Activated naive CD4-positive, alpha-beta T cell treated with Interleukin-2 at 50 U/mL for 16 hours (primary cell): ENCODE results near the gene MAST4.

Experiments
- DNase-seq: peaks from one replicate; pipeline ENCODE4 v3.0.0-alpha.2; 2020

The MAST4 gene

DNA sequence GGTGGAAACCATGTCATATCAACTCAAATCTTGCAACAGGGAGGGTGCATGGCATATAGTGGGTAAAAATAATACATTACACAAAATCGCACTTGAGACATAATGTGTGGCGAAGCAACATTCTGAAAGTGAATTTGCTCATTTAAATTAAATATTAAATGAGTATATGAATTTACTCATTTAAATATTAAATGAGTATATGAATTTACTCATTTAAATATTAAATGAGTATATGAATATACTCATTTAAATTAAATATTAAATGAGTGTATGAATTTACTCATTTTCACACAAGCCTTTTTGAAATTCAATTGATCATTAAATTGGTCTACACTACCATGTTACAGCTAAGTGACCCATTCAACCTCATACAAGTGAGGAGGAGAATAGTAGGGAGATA, 10.5 kb downstream of the MAST4 start:
- DNase-seq = no peak

DNA sequence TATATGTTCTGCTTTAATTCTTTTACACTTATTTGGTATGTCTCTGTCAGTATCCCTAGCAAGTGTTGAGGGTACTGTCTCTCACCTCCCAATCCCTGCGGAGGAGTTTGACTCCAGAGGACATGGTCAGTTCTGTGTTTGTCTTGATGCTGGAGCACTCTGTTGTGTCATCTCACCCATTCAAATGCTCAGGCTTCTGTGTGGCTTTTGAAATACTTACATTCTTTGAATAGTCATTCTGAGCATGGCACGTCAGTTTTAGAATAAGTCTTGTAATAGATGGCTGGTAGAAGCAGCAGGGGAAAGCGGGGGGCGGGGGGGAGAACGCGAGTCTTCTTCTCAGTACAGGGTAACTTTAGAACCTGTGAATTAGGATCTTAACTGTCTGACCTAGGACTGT, 12.3 kb downstream of the MAST4 start:
- no peak for DNase-seq

DNA sequence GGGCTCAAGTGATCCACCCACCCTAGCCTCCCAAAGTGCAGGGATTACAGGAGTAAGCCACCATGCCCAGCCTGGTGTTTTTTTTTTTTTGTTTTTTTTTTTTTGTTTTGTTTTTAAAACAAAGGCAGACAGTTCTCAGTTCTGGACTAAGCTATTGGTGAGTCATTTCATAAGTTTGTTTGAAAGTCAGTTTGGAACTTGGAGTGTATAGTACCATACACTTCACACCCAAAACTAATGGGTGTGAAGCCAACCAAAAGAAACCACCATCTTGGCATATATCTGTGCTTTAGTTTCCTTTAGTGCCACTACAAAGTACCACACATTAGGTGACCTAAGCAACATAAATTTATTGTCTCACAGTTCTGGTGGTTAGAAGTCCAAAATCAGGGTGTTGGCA, 13.4 kb downstream of the MAST4 start:
- DNase-seq = no peak

DNA sequence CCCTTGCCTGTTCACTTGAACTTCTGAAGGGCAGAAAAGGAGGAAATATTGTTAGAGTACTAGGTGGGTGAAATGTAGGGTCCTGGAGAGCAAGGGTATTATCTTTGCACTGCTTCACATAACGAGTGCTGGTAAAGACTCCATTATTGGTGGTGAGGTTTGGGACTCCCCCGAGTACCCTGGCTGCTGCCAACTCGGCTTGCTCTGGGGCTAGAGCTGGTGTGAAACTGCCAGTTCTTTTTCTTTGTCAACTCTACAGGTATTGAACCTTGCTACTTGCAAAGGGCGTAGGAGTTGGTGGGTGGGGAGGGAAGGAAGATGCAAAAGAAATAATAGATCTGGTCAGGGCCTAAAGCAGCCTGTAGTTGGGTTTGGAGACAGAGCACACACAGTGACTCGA, 16.0 kb downstream of the MAST4 start:
- no peak for DNase-seq

DNA sequence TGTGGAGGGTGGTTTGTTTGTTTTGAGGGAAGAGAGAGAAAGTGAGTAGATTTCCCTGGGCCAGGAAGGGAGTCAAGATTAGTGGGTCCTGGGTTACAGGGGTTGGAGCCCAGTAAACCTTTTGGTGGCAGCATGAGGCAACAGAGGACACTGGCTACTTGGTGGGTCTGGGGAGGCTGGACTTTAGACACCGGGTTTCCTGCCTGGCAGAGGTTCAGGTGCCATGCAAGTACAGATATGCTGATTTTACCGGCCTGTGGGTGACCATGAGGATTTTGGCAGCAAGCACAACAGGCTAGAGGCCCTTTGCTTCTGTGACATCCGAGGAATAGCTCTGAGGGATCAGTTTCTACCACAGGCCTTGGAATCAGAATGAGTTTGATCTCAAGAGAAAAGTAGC, 18.9 kb downstream of the MAST4 start:
- no peak for DNase-seq

DNA sequence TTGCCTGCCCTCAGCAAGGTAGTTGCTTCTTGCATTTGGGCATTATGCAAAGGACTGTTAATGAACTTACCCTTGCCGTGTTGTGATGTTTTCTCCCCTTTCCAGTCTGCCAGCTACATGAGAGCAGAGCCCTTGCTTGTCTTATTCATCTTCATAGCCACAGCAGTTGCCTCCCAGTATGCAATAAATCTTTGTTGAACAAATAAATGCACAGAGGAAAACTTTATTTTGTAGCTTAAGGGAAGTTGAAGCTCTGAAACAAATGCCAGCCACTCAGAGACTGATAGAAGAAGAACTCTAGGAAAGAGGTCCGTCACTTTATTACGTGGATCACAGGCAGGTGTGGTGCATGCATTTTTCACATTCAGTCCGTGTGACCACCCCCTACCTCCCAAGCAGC, 19.7 kb downstream of the MAST4 start:
- no peak for DNase-seq

DNA sequence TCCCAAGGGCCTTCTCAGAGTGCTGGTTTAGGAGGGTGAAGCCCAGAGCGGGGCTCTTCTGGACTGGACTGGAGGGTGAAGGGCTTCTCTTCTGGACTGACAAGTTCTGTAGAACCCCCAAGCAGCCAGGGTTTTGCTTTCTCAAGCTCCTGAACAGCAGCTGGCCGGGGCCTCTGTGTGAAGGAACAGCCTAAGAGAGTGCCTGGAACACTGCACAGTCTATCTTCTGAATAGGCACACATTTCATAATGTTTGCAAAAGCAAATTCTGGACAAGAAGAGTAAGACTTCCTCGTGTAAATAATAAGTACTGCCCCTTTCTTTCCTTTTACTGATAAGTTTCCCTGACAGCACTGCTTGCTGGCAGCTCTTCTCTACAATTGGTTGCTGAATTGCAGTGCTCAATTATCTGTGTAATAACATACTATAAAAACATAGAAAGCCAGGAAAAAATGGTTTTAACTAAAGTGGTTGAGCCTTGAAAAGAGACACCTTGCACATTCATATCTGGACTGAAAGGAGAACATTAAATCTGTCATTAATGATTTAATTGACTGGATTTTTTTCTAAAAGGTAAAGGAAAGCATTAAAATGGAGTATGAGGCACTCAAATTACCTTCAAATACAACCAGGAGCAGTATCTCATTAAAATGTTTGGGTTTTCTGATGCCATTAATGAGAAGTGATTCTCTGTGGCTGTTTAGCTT, 20.5 kb downstream of the MAST4 start:
- DNase-seq = no peak

DNA sequence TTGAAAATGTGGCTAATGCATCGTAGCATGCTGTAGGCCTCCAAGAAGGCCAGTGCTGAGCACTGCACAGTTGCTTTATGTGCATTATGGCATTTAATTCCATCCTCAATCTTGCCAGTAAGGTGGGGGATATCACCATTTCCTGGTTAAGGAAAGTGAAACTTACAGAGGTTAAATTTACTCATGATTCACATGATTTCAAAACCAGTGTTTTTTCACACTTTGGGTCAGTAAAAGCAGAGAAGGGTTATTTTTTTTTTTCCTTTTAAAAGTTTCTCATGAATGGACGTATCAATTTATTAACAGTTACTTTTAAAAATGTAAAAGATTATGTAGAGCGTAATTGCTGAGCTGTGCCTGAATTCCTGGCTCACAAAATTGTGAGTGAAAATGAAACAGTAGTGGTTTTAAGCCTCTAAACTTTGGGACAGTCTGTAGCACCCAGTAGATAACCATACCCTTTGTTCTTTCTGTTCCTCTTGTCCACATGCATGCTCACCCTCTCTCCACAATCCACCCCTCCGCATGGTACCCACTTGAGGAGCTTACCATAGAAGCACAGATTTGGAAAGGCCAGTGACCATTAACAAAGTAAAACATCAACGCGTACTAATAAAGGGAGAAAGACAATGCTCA, 21.2 kb downstream of the MAST4 start:
- DNase-seq = no peak

DNA sequence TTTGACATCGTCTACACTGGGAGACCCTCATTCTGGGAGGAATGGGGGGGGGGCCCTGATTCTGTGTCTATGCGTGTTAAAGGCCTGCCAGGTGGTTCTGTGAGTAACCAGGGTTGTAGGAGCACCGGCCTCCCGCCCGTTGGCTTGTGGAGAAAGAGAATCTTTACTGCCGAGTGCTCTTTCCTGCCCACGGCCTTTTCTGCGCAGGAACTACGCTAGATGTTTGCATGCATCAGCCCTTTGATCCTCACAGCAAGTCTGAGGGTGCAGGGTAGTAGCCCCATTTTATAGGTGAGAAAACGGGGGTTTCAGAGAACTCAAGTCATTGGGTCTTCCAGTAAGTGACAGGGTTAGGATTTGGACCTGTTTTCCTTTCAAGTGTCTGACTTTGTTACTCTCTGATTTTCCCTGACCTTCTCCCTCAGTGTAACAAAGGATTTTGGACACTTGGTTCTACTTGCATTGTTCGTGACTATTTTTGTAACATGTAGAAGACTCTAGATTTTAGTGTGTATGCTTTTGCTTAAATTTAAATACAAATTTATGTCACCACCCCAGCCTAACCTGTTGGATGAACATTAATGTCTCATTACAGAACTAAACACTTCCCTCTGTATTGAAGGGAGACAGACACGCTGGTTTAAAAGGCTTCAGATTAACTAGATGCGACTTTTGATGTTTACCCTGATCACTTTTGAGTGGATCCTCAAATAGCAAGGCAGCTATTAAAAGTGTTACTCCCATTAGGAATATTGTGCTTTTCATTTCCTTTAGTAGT, 22.0 kb downstream of the MAST4 start:
- no peak for DNase-seq

DNA sequence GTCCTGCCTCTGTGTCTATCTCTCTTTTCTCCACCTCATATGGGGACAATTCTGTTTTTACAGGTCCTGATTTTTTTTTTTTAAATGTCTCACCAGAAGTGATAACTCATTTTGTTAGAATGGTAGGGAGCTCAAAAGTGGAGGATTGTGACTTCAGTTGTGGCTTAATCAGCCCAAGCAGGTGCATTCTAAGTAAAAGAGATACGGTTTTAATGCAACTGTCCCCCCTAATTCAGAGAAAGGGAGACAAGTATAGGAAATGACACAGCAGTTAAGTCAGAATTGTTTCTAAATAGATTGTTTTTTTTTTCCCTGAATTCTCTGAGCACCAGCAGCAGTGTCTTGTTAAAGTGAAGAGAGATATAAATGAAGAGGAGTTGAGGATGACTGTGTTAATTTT, 24.5 kb downstream of the MAST4 start:
- no peak for DNase-seq

DNA sequence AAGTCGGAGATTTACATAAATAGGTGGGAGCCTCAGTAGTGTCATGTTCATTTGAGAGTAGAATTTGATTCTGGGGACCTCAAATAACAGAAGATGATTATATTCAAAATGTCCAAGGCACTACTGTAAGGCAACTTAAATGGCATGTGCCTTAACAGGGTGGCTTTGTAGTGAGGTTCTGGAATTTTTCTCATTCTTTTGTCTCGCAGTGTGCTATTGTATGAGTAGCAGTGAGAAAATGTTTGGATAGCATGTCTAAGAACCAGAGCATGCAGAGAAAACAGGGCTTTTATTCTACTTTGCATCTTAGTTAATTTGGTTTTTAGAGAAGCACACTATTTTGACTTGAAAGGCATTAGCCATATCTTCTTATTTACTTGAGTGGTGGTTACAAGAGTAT, 25.0 kb downstream of the MAST4 start:
- DNase-seq = no peak

DNA sequence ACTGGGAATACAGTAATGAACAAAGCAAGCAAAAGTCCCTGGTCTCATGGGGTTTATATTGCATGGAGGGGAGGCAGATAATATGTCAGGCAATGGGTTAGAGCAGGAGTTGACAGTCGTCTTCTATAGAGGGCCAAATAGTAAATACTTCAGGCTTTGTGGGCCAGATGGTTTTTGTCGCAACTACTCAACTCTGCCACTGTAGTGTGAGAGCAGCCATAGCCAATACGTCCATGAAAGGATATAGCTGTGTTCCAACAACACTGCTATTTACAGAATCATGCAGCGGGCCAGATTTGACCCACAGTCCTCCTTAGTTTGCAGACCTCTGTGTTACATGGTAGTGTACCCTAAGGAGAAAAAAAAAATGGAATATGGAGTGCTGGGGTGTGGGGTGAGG, 25.5 kb downstream of the MAST4 start:
- no peak for DNase-seq

DNA sequence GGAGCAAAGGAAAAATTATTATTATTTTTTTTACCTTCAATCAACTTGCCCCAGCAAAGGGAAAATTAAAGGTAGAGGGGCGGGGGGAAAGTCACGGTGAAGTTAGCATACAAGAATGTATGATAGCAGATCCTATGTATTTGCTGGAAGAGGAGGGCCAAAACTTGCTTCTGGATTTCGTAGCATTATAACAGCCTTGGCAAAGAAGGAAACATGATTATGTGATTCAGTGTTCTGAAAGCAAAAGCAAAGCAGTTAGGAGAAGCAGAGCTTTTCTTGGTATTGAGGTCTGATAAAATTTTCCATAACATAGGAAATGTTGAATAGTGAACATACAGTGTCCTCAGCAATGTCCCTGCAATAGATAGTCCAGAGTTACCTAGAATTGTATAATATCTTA, 32.4 kb downstream of the MAST4 start:
- DNase-seq = no peak

DNA sequence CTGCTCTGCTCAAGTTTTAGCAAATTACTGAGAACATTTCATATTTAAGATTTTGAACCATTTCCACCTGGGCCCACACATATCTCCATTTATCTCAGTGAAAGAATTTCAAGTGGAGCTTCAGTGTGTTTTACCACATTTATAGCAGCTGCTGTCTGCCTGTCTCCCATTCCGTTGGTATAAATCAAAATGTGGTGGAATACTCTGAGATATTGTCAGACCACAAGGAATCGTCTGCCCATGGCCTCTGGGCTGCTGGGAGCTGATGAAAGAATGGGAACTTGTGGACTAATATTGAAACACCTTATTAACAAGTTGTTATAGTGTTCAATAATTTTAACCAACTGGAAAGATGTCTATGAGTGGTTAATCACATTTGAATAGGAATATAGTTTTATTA, 33.3 kb downstream of the MAST4 start:
- DNase-seq = no peak

DNA sequence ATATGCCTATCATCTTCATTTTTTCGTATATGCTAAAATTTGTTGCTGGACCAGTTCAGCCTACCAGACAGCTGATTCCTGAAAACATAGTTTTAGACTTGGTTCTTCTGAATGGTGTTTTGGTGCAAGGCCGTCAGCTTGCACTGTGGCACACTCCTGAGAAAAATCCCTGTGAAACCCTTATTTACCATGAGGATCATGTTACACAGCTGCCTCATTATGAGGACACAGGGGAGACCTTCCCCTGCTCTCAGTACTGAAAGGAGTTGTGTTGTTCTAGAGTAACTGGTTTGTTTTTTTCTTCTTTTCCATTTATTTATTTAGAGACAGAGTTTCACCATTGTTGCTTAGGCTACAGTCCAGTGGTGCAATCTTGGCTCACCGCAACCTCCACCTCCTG, 37.6 kb downstream of the MAST4 start:
- no peak for DNase-seq

DNA sequence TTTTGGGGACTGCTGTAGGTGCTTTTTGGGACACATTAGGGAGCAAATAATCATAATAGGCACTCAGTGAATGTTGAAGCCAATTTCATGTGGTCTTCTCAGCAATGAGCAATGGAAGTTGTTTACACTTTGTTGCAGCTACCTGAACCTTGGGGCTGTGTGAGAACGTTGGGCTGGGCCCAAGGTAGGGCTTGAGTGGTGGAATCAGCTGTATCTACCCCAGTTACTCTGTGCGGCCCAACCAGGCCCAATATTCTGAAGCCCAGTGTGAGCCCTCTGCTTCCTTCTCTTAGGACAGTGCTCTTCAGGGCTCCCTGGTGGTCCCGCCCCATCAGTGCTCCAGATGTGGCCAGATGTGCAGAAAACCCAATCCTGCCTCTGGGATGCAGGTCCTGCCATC, 38.4 kb downstream of the MAST4 start:
- no peak for DNase-seq

DNA sequence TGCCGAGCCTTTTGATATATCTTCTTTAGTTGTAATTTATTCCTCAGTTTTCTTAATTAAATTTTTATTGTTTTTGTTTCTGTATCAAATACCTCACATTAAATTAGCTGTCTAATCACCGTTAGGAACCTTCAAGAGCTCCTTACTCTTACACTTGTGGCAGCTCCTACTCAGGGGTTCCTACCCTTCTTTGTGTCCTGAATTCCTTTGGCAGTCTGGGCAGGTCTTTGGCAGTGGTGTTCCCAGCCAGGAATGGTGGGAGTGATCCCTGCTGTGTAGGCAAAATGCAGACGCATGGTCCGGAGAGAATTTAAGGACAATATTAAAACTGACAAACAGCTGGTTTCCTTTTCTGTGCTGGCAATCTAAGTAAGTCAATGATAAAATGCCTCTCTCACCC, 41.8 kb downstream of the MAST4 start:
- no peak for DNase-seq

DNA sequence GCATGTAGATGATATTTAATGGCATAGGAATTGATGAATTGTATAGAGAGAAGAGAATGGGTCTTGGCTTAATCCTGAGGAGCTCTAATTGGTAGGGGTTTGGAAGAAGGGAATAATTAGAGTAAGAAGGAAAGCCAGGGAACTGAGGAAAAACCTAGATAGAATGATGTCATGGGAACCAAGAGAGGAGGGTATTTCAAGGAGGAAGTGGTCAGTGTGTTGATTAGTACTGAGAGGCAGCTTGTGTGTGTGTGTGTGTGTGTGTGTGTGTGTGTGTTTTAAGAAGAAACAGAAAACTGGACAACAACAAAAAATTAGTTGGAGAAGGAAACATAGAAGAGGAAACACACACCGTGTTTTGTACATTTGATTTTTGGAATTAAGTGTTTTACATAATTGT, 42.8 kb downstream of the MAST4 start:
- no peak for DNase-seq

DNA sequence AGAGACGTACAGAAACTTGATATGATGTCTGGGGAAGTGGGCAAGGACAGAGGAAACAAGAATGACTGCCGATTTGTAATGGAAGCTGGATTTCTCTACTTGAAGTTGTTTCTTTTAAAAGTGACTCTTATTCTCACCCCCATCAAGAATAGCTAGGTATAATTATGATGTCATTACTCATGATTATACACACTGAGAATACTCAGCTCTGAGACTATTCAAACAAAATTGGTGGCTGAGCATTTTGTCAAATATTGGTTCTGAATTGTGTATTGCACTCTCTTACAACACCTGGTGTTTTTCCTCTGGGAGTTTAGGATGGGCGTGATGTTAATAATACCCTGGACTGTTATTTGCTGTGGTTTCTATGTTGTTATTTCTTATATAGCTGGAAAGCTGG, 46.3 kb downstream of the MAST4 start:
- DNase-seq = no peak

DNA sequence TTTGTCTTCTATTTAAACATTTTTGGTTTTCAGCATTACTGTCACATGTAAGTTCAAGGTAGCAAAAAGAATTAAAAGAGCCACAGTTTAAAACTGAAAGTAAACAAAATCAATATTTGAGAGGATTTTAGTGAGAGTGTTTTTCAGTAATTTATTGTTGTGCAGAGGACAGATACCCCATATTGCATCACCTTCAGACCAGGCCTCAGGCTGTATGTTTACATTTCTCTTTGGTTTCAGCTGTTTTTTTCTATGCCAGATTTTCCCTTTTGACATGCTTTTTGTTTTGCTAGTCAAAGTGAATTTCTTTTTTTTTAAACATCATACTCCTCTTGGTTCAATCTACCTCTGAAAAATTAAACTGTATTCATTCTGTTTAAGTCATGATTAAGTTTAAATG, 47.2 kb downstream of the MAST4 start:
- no peak for DNase-seq

DNA sequence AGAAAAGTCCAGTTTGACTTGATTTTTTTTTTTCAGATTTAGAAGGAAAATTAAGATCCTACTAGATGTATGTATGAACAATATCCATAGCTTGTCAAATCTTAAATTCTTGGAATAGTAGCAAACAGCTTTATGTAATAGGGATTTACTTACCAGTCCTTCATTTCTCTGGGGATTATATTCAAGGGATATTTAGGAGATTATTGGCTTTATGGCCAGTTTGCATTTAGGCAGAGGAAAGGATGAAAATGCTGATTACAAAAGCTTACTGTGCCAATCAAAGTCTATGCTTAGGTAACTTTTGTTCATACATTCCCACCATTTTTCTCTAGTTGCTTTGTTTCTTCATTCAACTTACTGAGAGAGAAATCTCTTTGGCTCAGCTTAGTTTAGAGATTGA, 47.9 kb downstream of the MAST4 start:
- no peak for DNase-seq

DNA sequence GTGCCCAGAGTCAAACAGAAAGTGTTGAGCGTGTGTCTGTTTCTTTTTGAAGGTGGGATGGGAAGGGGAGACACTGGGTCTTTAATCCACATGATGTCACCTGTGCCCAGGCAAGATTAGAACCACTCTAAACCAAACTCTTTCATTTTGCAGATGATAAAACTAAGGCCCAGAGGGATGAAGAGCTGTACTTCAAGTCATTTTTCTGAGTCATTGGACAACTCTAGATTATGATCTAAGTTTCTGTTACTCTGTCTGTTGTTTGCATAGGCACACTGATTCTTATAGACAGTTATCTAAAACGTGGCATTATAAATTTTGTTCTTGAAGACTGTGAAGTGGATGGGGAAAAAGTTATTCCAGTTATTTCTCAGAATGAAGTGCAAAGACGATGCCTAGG, 48.8 kb downstream of the MAST4 start:
- no peak for DNase-seq

DNA sequence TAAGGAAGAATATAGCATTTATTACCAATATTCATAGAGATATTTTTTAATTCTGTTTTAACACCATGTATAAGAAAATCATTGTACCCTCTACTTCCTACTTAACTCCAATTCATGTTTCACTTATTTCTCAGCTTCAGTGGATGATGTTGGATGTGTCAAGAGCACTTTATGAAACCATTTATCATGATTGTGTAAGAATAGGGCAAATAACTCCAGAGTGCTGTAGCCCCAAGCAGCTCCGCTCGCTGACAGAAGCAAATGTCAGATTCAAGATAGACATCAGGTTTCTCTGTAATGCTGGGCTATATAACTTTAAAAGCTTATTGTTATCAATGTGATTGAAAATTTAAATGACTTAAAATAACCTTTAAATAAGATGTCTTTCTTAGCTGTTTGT, 50.4 kb downstream of the MAST4 start:
- DNase-seq = no peak

DNA sequence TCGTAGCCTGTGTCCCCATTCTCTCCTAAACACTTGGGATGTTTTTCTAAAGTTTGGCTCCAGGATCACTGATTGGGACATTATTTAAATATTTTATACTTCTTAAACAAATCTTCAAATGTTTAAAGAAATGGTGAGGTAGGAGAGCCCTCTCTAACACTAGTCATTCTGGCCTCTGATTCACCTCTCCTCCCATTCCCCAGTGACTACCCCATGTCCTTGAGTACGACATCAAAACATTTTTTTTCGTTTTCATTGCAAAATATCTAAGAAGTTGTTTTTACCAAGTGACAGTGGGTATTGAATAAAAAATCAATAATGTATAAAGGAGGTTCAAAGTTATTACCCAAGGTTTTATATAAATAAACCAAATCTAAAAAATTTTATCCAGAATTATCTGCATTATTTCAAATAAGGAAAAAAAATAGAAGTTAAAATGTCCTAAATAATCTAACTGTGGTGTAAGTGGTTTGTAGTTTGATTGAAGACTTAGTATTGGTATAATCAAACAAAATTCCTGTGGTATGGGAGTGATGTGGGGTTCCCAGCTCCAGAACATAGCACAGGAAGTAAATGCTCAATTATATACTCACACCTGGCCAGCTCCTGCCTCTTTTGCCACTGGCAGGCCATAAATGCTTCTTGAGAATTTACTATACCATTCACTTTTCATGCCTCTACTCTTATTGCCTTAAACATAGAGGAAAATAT, 51.1 kb downstream of the MAST4 start:
- DNase-seq = no peak
